Endodermal cell (in vitro differentiated cells): ENCODE data around the gene KRT32. TPM values are rescaled to one million over a fixed set of nuclear protein-coding genes. Genes with fewer than 3 reads are reported as not detected.

Experiments
- DNase-seq: peaks from one replicate; pipeline ENCODE4 v3.0.0-alpha.2; 2017
- H3K27ac ChIP-seq: 2 replicates; pipeline ENCODE4 v1.5.1; 2013; ENCODE audit warnings: mild to moderate bottlenecking, low read depth, low read length, moderate library complexity
- H3K27me3 ChIP-seq: 2 replicates; pipeline ENCODE4 v1.6.1; 2013; ENCODE audit warnings: mild to moderate bottlenecking, low read length, moderate library complexity; ENCODE audit not compliant: insufficient read depth, control insufficient read depth, poor library complexity, severe bottlenecking
- H3K36me3 ChIP-seq: 2 replicates; pipeline ENCODE4 v1.7.0; 2013; ENCODE audit warnings: mild to moderate bottlenecking, low read length, moderate library complexity; ENCODE audit not compliant: control insufficient read depth, insufficient read depth
- H3K4me1 ChIP-seq: one replicate; pipeline ENCODE4 v1.7.0; 2013; ENCODE audit warnings: low read length; ENCODE audit not compliant: control insufficient read depth, insufficient read depth
- H3K4me3 ChIP-seq: 2 replicates; pipeline ENCODE4 v1.5.1; 2013; ENCODE audit warnings: mild to moderate bottlenecking, low read length, moderate library complexity
- H3K9ac ChIP-seq: 2 replicates; pipeline ENCODE4 v1.6.1; 2013; ENCODE audit warnings: mild to moderate bottlenecking, low read length, moderate library complexity; ENCODE audit not compliant: poor library complexity, severe bottlenecking; ENCODE audit errors: extremely low read depth
- H3K9me3 ChIP-seq: 2 replicates; pipeline ENCODE4 v1.6.1; 2013; ENCODE audit warnings: mild to moderate bottlenecking, low read length, moderate library complexity; ENCODE audit not compliant: control insufficient read depth
- H3K27ac Mint-ChIP-seq: 2 replicates; pipeline ENCODE4 v1.8.0; 2020; ENCODE audit warnings: mixed read lengths
- H3K27me3 Mint-ChIP-seq: 2 replicates; pipeline ENCODE4 v1.8.0; 2021; ENCODE audit warnings: mild to moderate bottlenecking, mixed read lengths; ENCODE audit not compliant: insufficient read depth
- H3K36me3 Mint-ChIP-seq: 2 replicates; pipeline ENCODE4 v1.8.0; 2020; ENCODE audit warnings: low read depth, mixed read lengths
- H3K4me1 Mint-ChIP-seq: 2 replicates; pipeline ENCODE4 v1.8.0; 2020; ENCODE audit warnings: mixed read lengths
- H3K4me3 Mint-ChIP-seq: 2 replicates; pipeline ENCODE4 v1.8.0; 2020; ENCODE audit warnings: mild to moderate bottlenecking, moderate library complexity, mixed read lengths
- H3K9me3 Mint-ChIP-seq: 2 replicates; pipeline ENCODE4 v1.8.0; 2020; ENCODE audit warnings: mild to moderate bottlenecking, mixed read lengths
- CTCF ChIP-seq: fragments of 200-600 bp; sonication (generic); conservative IDR thresholded peaks from 2 replicates; pipeline ENCODE4 v1.5.0; 2021; ENCODE audit warnings: antibody characterized with exemption, mild to moderate bottlenecking
- WGBS, 2 experiments: methylation state at CpG; one replicate each; pipeline versions ENCODE4 v1.1.5 to v1.1.7; 2013; ENCODE audit warnings: missing lambda C conversion rate in 2 of 2, mixed read lengths in 1 of 2; ENCODE audit not compliant: insufficient coverage in 1 of 2, insufficient read length in 1 of 2; 5-methylcytosine and 5-hydroxymethylcytosine counted together
- total RNA-seq, 2 donors: library from RNA; stranded (reverse); fragmentation: NEBNext Ultra II Directional in 1 of 2; extraction: Animal tissue kit (Norgen Biotek cat#: 25700) in 1 of 2; gene quantifications; 2 replicates in 1 of 2; 3 replicates in 1 of 2; pipeline ENCODE4 v1.2.1, GENCODE V29; 2021

KRT32 gene
- total RNA-seq, 2 donors from 2014 or later, result not detected

GRCh38 chr17:41444186-41444585, 23.0 kb downstream of the KRT32 start:
- Histone ChIP-seq H3K9me3 (no peaks in the 10 kb centered on the region), H3K4me3 (no peak overlapping the region), H3K36me3 (no peaks in the 10 kb centered on the region), H3K27me3 (no peaks in the 10 kb centered on the region), H3K4me1 (no peaks in the 10 kb centered on the region), H3K27ac (no peak overlapping the region), H3K9ac (no peak overlapping the region)
- no peak for TF ChIP-seq CTCF
- H3K27me3 Mint-ChIP-seq, result peaks cover 12% of the 10 kb centered on the region
- H3K9me3 Mint-ChIP-seq, result no peaks in the 10 kb centered on the region
- no peak for DNase-seq
- no peaks in the 10 kb centered on the region for H3K36me3 Mint-ChIP-seq
- no peak overlapping the region for H3K27ac Mint-ChIP-seq
- no peaks in the 10 kb centered on the region for H3K4me1 Mint-ChIP-seq
- H3K4me3 Mint-ChIP-seq, result no peak overlapping the region
- 88 to 91% methylated on average over 1 of the region's 1 CpG for WGBS, 2 experiments

GRCh38 chr17:41442739-41443138, 24.4 kb downstream of the KRT32 start:
- 79 to 86% methylated on average over 4 of the region's 4 CpGs for WGBS, 2 experiments
- Histone ChIP-seq H3K27ac (no peak overlapping the region), H3K27me3 (no peaks in the 10 kb centered on the region), H3K4me1 (no peaks in the 10 kb centered on the region), H3K9ac (no peak overlapping the region), H3K4me3 (no peak overlapping the region), H3K36me3 (no peaks in the 10 kb centered on the region), H3K9me3 (no peaks in the 10 kb centered on the region)
- no peaks in the 10 kb centered on the region for H3K36me3 Mint-ChIP-seq
- no peak for DNase-seq
- no peaks in the 10 kb centered on the region for H3K9me3 Mint-ChIP-seq
- H3K4me1 Mint-ChIP-seq, result no peaks in the 10 kb centered on the region
- H3K27ac Mint-ChIP-seq, result no peak overlapping the region
- no peak overlapping the region for H3K4me3 Mint-ChIP-seq
- no peak for TF ChIP-seq CTCF
- H3K27me3 Mint-ChIP-seq, result peaks cover 7% of the 10 kb centered on the region

GRCh38 chr17:41440531-41441033, 26.6 kb downstream of the KRT32 start, which contains the start of gene KRT38:
Gene KRT38, minus strand, starts transcription at chr17:41440983. Its CDS starts 62 bp downstream, at chr17:41440921.
- no peaks in the 10 kb centered on the region for H3K4me1 ChIP-seq
- peaks cover 7% of the 10 kb centered on the region for H3K27me3 Mint-ChIP-seq
- no peaks in the 10 kb centered on the region for H3K4me1 Mint-ChIP-seq
- no peaks in the 10 kb centered on the region for H3K36me3 Mint-ChIP-seq
- no peak within 1 kb of the TSS for H3K4me3 ChIP-seq
- no peak for TF ChIP-seq CTCF
- H3K9me3 Mint-ChIP-seq, result no peaks in the 10 kb centered on the region
- H3K4me3 Mint-ChIP-seq, result no peak within 1 kb of the TSS
- H3K27ac Mint-ChIP-seq, result no peak within 1 kb of the TSS
- H3K9ac ChIP-seq, result no peak within 1 kb of the TSS
- no peaks in the 10 kb centered on the region for H3K27me3 ChIP-seq
- WGBS, 2 experiments, result 90 to 94% methylated on average over 9 to 10 of the region's 10 CpGs
- no peaks in the 10 kb centered on the region for H3K36me3 ChIP-seq
- DNase-seq, result no peak
- no peaks in the 10 kb centered on the region for H3K9me3 ChIP-seq
- no peak within 1 kb of the TSS for H3K27ac ChIP-seq
